Fibroblast of villous mesenchyme (primary cell): ENCODE measurements around the gene SCARB1. TPM values are rescaled to one million over a fixed set of nuclear protein-coding genes. Genes with fewer than 3 reads are reported as not detected.

Experiments
- DNase-seq: peaks from one replicate; pipeline ENCODE4 v3.0.0-alpha.2; 2010; ENCODE audit warnings: low read depth
- H3K4me3 ChIP-seq: 2 replicates; pipeline ENCODE4 v1.5.1; 2011; ENCODE audit warnings: low read depth, mild to moderate bottlenecking, low read length
- total RNA-seq: library from RNA; depleted of rRNA; stranded (reverse); fragments of >200 nt; gene quantifications from 2 replicates; pipeline ENCODE4 v1.2.3, GENCODE V29; 2012
- TF ChIP-seq, protein P1 (sequence below): IDR thresholded peaks from 2 replicates; pipeline ENCODE4 v1.5.1; 2012; ENCODE audit warnings: low read depth, mild to moderate bottlenecking, low read length; ENCODE audit not compliant: insufficient read depth

SCARB1 gene
- total RNA-seq, 1 donor = 28.5 TPM

DNA sequence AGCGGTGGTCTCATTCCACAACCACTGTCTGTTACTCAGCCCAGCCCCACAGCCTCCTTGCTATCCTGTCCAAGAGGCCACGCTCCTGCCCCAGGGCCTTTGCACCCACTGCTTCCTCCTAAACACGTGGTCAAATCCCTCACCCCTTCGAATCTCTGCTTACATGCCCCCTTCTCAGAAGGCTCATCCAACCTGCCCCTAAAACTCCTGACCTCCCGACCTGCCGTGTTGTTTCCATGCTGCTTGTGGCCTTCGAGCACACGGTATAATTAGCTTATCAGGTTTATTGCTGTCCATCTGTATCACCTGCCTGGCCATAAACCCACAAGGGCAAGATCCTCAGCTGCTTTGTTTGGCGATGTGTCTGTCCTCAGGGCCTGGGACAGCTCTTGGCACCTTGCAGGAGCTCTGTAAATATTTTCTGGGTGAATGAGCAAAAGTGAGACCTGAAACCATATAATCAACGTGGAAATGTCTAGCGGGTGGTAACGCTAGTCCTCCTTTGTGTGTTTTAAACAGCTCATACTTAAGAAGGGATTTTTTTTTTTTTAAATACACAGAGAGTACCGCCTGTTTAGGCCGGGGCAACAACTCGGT lies 36.0 kb downstream of the SCARB1 start:
- TF ChIP-seq, protein P1, sequence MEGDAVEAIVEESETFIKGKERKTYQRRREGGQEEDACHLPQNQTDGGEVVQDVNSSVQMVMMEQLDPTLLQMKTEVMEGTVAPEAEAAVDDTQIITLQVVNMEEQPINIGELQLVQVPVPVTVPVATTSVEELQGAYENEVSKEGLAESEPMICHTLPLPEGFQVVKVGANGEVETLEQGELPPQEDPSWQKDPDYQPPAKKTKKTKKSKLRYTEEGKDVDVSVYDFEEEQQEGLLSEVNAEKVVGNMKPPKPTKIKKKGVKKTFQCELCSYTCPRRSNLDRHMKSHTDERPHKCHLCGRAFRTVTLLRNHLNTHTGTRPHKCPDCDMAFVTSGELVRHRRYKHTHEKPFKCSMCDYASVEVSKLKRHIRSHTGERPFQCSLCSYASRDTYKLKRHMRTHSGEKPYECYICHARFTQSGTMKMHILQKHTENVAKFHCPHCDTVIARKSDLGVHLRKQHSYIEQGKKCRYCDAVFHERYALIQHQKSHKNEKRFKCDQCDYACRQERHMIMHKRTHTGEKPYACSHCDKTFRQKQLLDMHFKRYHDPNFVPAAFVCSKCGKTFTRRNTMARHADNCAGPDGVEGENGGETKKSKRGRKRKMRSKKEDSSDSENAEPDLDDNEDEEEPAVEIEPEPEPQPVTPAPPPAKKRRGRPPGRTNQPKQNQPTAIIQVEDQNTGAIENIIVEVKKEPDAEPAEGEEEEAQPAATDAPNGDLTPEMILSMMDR = no peak
- DNase-seq = no peak
- H3K4me3 ChIP-seq = no peak overlapping the region

DNA sequence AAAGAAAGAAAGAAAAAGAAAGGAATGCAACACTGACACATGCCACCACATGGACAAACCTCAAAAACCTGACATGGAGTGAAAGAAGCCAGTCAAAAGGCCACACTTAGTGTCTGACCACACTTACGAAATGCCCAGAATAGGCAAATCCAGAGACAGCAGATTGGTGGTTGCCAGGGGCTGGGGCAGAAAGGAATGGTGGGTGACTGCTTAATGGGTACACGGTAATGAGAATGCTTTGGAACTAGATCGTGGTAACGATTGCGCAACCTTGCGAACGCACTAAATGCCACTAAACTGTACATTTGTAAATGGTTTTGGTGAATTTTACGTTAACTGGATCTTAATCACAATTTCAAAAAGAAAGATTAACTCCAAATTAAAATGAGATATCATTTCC lies 39.5 kb downstream of the SCARB1 start:
- DNase-seq = no peak
- TF ChIP-seq, protein P1 = no peak
- H3K4me3 ChIP-seq = no peak overlapping the region

DNA sequence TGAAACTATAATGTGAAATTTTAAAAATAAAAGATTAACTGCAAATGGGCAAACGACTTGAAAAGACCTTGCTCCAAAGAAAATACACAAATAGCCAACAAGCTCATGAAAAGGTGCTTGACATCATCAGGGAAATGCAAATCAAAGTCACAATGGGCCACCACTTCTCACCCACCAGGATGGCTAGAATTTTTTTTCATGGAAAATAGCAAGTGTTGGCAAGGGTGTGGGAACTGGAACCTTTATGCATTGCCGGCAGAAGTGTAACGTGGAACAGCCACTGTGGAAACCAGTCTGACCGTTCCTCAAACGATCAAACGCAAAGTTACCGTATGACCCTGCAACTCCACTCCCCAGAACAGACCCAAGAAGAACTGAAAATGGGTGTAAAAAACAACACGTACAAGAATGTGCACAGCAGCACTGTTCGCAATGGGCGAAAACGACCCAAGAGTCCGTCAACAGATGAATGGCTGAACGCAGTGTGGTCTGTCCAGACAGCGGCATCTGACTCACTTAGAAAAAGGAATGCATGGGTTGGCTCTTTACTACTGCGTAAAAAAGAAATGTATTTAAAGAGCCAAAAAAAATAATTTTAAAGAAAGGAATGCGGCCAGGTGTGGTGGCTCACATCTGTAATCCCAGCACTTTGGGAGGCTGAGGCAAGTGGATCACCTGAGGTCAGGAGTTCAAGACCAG lies 40.2 kb downstream of the SCARB1 start:
- DNase-seq = no peak
- TF ChIP-seq, protein P1 = no peak
- no peak overlapping the region for H3K4me3 ChIP-seq

DNA sequence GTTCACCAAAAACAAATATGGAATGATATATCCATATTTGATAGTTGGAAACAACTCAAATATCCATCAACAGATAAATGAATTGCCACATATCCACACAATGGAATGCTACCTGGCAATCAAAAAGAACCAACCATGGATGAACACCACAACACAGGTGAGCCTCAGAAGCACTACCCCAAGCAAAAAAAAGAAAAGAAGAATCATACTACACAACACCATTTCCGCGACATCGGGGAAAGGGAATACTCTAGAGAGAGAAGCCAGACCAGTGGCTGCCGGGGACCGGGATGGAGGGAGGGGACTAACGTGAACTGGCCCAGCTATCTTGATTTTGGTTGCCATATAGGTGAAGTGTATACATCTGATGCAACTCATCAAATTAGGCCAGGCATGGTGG lies 41.4 kb downstream of the SCARB1 start:
- no peak for DNase-seq
- TF ChIP-seq, protein P1 = no peak
- no peak overlapping the region for H3K4me3 ChIP-seq

DNA sequence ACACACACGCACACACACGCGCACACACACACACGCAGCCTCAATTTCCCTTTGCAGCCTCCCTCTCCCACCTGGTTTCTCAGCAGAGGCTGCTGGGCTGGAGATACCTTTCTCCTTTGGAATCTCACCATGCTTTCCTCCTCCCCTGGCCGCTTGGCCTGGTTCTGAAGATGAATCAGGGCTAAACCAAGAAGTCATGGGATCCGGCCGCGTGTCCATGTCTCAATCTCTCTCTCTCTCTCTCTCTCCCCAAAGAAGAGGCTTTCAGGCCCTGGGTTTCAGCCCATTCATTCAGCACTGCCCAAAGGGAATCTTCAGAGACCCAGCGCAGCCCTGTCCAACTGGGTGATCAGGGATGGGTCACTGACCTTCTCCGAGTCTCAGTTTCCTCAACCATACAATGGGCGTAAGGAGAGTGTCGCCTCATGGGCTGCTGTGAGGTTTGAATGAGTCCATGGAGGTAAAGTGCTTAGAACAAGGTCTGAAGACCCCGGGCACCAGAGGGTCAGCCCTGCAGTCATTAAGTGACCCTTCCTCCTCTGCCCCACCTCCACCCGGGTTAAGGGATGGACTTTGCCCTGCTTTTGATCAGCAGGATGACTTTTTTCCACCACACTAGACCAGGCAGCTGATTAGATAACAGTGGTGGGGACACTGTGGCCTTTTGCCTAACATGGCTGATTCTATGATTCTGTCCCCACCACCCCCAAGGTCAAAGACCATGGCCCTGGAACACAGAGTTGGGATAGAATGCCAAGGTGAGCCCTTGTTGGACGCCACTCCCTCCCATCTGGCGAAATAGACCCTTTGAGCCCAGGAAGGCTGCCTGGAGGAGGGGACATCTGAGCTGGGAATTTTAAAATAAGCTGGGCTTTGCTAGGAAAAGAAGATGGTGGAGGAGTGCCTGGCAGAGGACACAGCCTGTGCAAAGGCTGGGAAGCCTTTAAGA lies 42.1 kb downstream of the SCARB1 start:
- DNase-seq = no peak
- TF ChIP-seq, protein P1 = no peak
- no peak overlapping the region for H3K4me3 ChIP-seq

DNA sequence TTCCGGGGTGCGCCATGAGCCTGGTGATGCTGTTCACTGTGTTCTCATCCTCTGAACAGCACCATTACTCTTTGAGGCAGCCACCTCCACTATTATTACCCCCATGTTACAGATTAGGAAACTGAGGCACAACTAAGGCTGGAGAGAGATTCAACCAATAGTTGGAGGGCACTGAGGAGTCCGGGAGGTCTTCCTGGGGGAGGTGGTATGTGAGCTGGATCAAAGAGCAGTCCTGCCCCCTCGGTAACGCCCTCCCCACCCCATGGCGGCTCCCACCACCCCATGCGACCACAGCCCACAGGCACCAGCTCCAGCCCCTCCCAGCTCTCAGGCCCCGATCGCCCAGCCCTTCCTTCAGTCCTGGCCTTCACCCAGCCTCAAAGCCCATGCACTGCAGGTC lies 43.5 kb downstream of the SCARB1 start:
- TF ChIP-seq, protein P1 = no peak
- H3K4me3 ChIP-seq = no peak overlapping the region
- no peak for DNase-seq
